HCEC 1CT (cell line): ENCODE data around the gene ADGRB3.
"Not testable (repeated sequence)": the region's sequence is repeated elsewhere in the genome, so short reads cannot be mapped to it uniquely, and the experiment has no call there.

Experiments used
- DNase-seq: peaks from one replicate; pipeline ENCODE4 v3.0.0-alpha.2; 2017

ADGRB3 gene

GRCh38 chr6:69370763-69371162 is 735.7 kb downstream of the ADGRB3 start:
- no peak for DNase-seq

DNA sequence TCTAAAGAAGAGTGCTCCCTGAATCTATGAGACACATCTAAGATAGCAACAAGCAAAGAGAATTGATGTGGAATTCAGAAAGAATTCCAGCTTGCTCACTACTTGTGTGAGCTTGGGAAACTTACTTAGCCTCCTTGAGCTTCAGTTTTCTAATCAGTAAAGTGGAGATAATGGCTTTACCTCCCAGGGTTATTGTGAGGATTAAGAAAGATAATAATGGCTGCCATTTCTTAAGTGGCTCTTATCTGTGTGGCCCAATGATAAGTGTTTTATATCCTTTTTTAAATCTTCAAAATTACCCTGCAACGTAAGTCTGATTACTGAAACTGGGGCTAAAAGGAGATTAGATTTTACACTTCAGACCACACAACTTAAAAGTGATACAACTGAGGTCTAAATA is 743.2 kb downstream of the ADGRB3 start:
- no peak for DNase-seq

DNA sequence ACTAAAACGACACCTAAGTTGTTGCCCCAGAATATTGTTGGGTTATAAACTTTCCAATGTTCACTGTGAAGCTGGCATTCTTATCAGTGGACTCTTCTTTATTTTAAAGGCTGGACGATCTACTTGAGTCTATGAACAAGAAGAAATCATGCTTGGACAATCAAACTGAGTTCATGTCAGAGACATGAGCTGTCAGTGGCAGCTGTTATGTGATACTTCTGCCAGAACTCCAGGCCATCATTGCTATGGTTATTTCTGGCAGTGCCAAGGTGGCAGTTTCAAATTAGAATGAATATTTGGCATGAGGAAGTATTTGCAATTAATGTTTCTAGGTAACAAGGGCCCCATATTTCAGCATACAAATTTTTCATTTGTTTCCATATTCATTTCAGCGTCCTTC is 744.4 kb downstream of the ADGRB3 start:
- no peak for DNase-seq

DNA sequence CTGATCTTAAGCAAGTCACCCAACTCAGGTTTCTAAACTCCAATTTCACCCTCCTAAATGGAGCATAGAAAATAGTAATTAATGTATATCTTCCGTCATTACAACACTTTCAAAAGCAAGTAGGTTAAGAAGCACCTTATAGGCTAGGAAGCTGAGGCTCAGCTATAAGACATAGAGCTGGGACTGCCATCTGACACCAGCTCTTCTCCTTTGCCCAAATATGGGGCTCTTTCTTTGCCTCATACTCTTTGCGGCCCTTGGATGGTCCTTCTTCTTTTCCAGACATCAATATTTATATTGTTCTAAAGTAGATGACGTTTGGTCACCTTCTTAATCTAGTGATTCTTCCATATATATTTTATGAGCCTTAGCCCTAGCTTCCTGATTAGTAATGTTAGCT is 748.5 kb downstream of the ADGRB3 start:
- DNase-seq: no peak

GRCh38 chr6:69386426-69386825 is 751.3 kb downstream of the ADGRB3 start:
- no peak for DNase-seq

DNA sequence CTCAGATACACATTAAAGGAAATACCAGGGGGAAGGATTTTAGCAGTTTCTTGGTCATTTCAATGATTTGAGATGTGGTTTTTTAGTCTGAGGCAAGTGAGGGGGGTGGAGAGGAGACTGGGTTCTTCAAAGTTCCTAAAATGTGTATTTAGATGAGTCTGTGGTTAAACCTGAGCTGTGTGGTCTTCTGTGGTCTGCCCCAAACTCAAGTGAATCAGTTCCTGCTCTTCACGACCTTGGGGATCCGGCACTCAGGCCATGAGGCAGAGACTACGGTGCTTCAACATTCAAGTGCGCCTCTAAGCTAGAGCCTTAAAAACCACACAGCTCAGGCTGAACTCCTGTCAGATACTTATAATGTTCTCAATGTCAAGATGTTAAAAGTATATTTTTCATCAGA is 755.0 kb downstream of the ADGRB3 start:
- DNase-seq: no peak

- DNase-seq: no peak
These were observed 756.0 kb downstream of the ADGRB3 start for GRCh38 chr6:69391106-69391505.

- no peak for DNase-seq
These were observed 757.7 kb downstream of the ADGRB3 start for GRCh38 chr6:69392745-69393144.

GRCh38 chr6:69398311-69398710 is 763.2 kb downstream of the ADGRB3 start:
- DNase-seq: no peak

DNA sequence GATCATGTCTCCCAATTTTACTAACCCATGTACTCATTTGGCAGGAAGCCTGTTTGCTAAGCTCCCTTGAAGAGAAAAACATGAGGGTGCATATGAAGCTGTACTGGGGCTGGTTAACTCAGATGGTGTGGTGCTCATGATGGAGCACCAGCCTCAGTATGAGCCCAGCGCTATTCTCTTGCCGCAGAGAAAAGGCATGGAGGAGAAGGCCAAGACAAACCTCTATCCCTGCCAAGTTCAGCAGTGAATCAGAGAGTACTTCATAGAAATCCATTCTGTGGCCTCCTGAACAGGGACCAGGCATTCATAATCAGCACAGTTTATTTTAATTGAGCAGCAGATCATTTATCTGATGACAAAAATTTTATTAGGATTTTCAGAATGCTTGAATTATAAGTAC is 763.6 kb downstream of the ADGRB3 start:
- DNase-seq: no peak

GRCh38 chr6:69408886-69409285 is 773.8 kb downstream of the ADGRB3 start:
- DNase-seq: no peak

DNA sequence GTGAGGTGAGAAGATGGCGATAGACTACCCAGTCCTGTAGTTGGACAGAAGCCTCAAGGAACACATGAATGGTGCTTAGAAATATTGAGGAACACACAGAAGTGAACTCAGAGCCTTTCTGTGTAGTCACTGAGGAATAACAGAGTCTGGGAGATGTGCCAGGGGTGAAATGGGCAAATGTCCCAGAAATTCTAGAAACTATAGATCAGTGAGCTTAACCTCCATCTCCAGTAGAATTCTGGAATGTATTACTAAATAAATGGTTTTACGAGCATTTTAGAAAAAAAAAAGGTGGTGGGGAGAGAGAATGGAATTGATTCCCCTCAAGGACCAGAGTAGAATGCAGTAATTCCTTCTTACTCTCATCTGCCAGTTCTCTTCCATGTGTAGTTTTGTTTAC is 781.7 kb downstream of the ADGRB3 start:
- no peak for DNase-seq

- DNase-seq: no peak
These were observed 786.2 kb downstream of the ADGRB3 start for GRCh38 chr6:69421269-69421668.

DNA sequence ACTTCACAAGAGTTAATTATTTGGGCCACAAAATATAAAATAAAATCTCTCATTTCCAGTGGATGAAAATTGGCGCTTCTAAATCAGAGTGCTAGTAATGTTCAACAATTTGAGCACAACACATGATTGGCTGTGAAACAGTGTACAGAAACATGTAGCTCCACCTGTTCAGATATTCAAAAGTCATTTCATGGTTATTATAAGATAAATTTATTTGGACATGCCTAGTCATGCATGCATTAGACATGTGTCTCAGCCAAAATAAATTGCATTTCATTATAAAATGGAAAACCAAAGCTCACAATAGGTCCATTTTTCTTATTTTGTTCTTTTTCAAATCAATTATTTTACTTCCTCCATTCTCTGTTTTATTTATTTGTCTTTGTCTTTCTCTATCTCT is 786.9 kb downstream of the ADGRB3 start:
- no peak for DNase-seq

DNA sequence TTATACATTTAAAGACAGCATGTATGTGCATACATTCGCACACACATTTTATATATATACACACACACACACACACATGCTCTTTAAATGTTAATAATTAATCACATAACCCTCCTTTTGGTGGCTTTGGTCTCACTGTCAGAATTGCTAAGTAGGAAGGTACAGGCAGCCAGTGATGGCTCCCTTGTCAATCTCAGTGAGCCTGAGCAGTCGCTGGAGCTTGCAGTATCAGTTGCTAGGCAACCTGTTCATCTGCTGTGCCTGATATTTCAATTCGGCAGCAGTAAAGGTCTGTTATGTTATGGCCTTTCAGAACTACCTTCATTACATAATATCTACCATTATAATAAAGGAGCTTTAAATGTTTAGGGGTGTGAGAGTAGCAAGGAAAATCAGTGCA is 787.4 kb downstream of the ADGRB3 start:
- DNase-seq: no peak

DNA sequence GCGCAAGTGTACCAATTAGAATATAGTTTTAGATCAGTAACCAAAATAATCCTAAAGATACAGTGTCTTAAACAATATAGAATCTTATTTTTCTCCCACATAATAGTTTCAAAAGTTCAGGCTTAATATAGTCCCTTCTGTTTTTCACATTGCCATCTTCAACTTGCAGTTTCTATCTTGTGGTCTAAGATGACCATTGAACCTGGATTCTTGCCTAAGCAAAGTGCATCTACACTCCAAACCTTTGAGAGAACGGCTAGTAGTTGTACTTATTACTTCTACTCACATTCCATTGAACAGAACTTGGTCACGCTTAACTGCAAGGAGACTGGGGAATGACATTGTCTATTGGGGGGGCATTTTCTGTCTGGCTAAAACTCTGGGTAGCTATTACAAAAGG is 788.7 kb downstream of the ADGRB3 start:
- DNase-seq: no peak

GRCh38 chr6:69424581-69424980 is 789.5 kb downstream of the ADGRB3 start:
- no peak for DNase-seq

DNA sequence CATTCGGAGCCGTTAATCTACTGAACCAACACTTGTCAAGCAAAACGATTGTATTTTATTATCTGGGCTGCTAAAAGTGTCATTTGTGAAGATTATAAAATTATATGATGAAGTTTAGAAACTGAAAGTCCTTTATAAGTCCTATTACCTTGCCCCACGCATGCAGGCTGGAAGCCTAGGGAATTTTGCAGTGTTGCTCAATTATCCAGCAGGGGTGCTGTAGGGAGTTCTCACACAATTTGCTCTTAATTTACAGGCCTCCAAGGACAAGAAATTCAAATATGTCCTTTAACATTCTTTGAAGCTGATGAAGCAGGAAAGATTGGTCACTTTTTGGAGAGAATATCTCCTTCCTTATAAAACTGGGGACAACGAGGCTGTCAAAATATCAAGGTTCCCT is 792.8 kb downstream of the ADGRB3 start:
- DNase-seq: no peak

DNA sequence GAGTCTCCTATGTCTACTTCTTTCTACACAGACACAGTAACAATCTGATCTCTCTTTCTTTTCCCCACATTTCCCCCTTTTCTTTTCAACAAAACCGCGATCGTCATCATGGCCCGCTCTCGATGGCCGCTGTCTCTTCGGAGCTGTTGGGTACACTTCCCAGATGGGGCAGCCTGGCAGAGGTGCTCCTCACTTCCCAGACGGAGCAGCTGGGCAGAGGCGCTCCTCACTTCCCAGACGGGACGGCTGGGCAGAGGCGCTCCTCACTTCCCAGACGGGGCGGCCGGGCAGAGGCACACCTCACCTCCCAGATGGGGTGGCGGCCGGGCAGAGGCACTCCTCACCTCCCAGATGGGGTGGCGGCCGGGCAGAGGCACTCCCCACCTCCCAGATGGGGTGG is 797.1 kb downstream of the ADGRB3 start:
- DNase-seq: not testable (repeated sequence)

DNA sequence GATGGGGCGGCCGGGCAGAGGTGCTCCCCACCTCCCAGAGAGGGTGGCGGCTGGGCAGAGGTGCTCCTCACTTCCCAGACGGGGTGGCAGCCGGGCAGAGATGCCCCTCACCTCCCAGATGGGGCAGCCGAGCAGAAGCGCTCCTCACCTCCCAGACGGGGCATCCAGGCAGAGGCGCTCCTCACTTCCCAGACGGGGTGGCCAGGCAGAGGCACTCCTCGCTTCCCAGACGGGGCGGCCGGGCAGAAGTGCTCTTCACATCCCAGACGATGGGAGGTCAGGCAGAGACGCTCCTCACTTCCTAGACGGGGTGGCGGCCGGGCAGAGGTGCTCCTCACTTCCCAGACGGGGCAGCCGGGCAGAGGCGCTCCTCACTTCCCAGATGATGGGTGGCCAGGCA is 798.0 kb downstream of the ADGRB3 start:
- DNase-seq: not testable (repeated sequence)

DNA sequence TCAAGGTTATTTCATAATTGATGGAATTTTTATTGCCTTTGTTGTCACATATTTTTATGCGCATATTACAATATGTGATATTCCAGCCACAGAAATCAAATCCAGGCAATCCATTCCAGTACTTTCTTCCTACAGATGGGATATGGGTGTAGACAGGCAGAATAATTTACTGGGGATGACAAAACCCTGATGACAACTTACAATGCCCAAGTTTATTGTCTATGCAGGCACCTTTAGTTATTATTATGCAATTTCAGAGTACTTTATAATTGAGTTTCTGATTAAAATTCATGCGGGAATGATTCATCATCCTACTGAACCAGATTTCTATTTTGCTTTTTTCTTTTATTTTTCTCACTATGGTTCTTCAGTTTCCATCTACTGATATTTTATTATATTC is 803.0 kb downstream of the ADGRB3 start:
- no peak for DNase-seq
